ENCODE measurements around the gene CDCA8.

The CDCA8 gene

GRCh38 chr1:37714226-37714625 lies 21.9 kb downstream of the CDCA8 start:
- H3K27me3 ChIP-seq = no peaks in the 10 kb centered on the region
- no peak for TF ChIP-seq CTCF (IDR thresholded peaks at IDR 0.05)
- H3K4me1 ChIP-seq (ENCODE audit: control insufficient read depth in 1 of 2, insufficient read depth in 1 of 2, low read depth in 1 of 2, low read length in 1 of 2) = no peaks in the 10 kb centered on the region
- no peak overlapping the region for H3K27ac ChIP-seq
- peaks cover 30% of the 10 kb centered on the region for H3K36me3 ChIP-seq
- H3K9me3 ChIP-seq = no peaks in the 10 kb centered on the region
- no peak overlapping the region for H3K4me3 ChIP-seq (ENCODE audit: low read depth in 1 of 2, low read length in 1 of 2)

GRCh38 chr1:37714689-37715088 lies 22.4 kb downstream of the CDCA8 start:
- no peak for TF ChIP-seq CTCF (IDR thresholded peaks at IDR 0.05)
- no peaks in the 10 kb centered on the region for H3K4me1 ChIP-seq (ENCODE audit: control insufficient read depth in 1 of 2, insufficient read depth in 1 of 2, low read depth in 1 of 2, low read length in 1 of 2)
- H3K9me3 ChIP-seq = no peaks in the 10 kb centered on the region
- H3K27me3 ChIP-seq = no peaks in the 10 kb centered on the region
- no peak overlapping the region for H3K4me3 ChIP-seq (ENCODE audit: low read depth in 1 of 2, low read length in 1 of 2)
- H3K27ac ChIP-seq = no peak overlapping the region
- H3K36me3 ChIP-seq = peaks cover 26% of the 10 kb centered on the region

- H3K9me3 ChIP-seq = no peaks in the 10 kb centered on the region
- H3K27me3 ChIP-seq = no peaks in the 10 kb centered on the region
- no peak for TF ChIP-seq CTCF (IDR thresholded peaks at IDR 0.05)
- H3K36me3 ChIP-seq = peaks cover 9% of the 10 kb centered on the region
- H3K27ac ChIP-seq = no peak overlapping the region
- H3K4me1 ChIP-seq (ENCODE audit: control insufficient read depth in 1 of 2, insufficient read depth in 1 of 2, low read depth in 1 of 2, low read length in 1 of 2) = no peaks in the 10 kb centered on the region
- H3K4me3 ChIP-seq (ENCODE audit: low read depth in 1 of 2, low read length in 1 of 2) = no peak overlapping the region
Observed at GRCh38 chr1:37716321-37716720, 24.0 kb downstream of the CDCA8 start.

- Histone ChIP-seq H3K9me3 (no peaks in the 10 kb centered on the region), H3K27me3 (no peaks in the 10 kb centered on the region), H3K4me1 (ENCODE audit: control insufficient read depth in 1 of 2, insufficient read depth in 1 of 2, low read depth in 1 of 2, low read length in 1 of 2) (no peaks in the 10 kb centered on the region), H3K4me3 (ENCODE audit: low read depth in 1 of 2, low read length in 1 of 2) (no peak overlapping the region), H3K27ac (no peak overlapping the region), H3K36me3 (no peaks in the 10 kb centered on the region)
- no peak for TF ChIP-seq CTCF (IDR thresholded peaks at IDR 0.05)
Observed at GRCh38 chr1:37717631-37718030, 25.3 kb downstream of the CDCA8 start.

- Histone ChIP-seq H3K4me3 (ENCODE audit: low read depth in 1 of 2, low read length in 1 of 2) (no peak overlapping the region), H3K27ac (no peak overlapping the region), H3K4me1 (ENCODE audit: control insufficient read depth in 1 of 2, insufficient read depth in 1 of 2, low read depth in 1 of 2, low read length in 1 of 2) (no peaks in the 10 kb centered on the region), H3K9me3 (no peaks in the 10 kb centered on the region), H3K36me3 (no peaks in the 10 kb centered on the region), H3K27me3 (no peaks in the 10 kb centered on the region)
- TF ChIP-seq CTCF (IDR thresholded peaks at IDR 0.05) = no peak
Observed at GRCh38 chr1:37718181-37718900, 26.0 kb downstream of the CDCA8 start.

All from neutrophil (primary cell).